Activated CD8-positive, alpha-beta T cell treated with anti-CD3 and anti-CD28 coated beads for 36 hours (primary cell): ENCODE results near the gene ICAM2. TPM values are rescaled to one million over a fixed set of nuclear protein-coding genes. Genes with fewer than 3 reads are reported as not detected.
A peak's percentile ranks its signal among the peaks of the same experiment; 100 is the strongest.

ENCODE experiments used
- ATAC-seq: fragments of 200-7000 bp; cut with Tn5 transposase; one replicate; pipeline ENCODE4 v1.10.0; 2021; ENCODE audit warnings: mild to moderate bottlenecking, moderate library complexity
- CTCF ChIA-PET: fragments of 350-600 bp; sonication (Branson Sonifier 250); formaldehyde crosslinking; loops from one replicate; lab custom pipeline; 2021; ENCODE audit warnings: antibody characterized with exemption; lab: Charles Lee
- POLR2A ChIA-PET: fragments of 350-600 bp; sonication (Branson Sonifier 250); formaldehyde crosslinking; loops from one replicate; lab custom pipeline; 2021; ENCODE audit warnings: antibody characterized with exemption; lab: Charles Lee
- DNase-seq: peaks from one replicate; pipeline ENCODE4 v3.0.0-alpha.2; 2020
- H3K27ac Mint-ChIP-seq: one replicate; pipeline ENCODE4 v1.8.0; 2021; ENCODE audit warnings: mild to moderate bottlenecking, mixed read lengths
- H3K27me3 Mint-ChIP-seq: one replicate; pipeline ENCODE4 v1.8.0; 2021; ENCODE audit warnings: mixed read lengths
- H3K36me3 Mint-ChIP-seq: one replicate; pipeline ENCODE4 v1.8.0; 2021; ENCODE audit warnings: low read depth, mixed read lengths
- H3K4me1 Mint-ChIP-seq: one replicate; pipeline ENCODE4 v1.8.0; 2021; ENCODE audit warnings: low read depth, mixed read lengths
- H3K4me3 Mint-ChIP-seq: one replicate; pipeline ENCODE4 v1.8.0; 2021; ENCODE audit warnings: mild to moderate bottlenecking, moderate library complexity, mixed read lengths
- H3K9me3 Mint-ChIP-seq: one replicate; pipeline ENCODE4 v1.8.0; 2021; ENCODE audit warnings: mixed read lengths
- intact Hi-C: fragments of 100-400 bp; cut with micrococcal nuclease; formaldehyde crosslinking; loops from one replicate; pipeline ENCODE4 v1.10.0; 2022
- total RNA-seq, 2 experiments: library from RNA; stranded (reverse); gene quantifications; one replicate each; pipeline ENCODE4 v1.2.3, GENCODE V29; 2021
- TF ChIP-seq, protein P1 (sequence below): fragments of 200-600 bp; IDR thresholded peaks from one replicate; pipeline ENCODE4 v1.8.0; 2022; ENCODE audit warnings: antibody characterized with exemption, mild to moderate bottlenecking

Gene ICAM2
- total RNA-seq, 2 experiments from 2014 or later, result 53.3 to 53.7 TPM

- DNase-seq, result peak; percentile 14
- Mint-ChIP-seq H3K36me3 (peaks cover 36% of the 10 kb centered on the region), H3K4me3 (no peak overlapping the region), H3K27ac (peak overlapping the region; percentile 46), H3K4me1 (peaks cover 51% of the 10 kb centered on the region), H3K27me3 (no peaks in the 10 kb centered on the region), H3K9me3 (no peaks in the 10 kb centered on the region)
- intact Hi-C loops, result no loop called here
- ChIA-PET CTCF (interaction anchor here (1.5 kb wide), 1 partner anchor 75 kb away, joined by 7 read pairs; no protein-coding TSS in a partner anchor), POLR2A (no interaction called here)
- TF ChIP-seq, protein P1, sequence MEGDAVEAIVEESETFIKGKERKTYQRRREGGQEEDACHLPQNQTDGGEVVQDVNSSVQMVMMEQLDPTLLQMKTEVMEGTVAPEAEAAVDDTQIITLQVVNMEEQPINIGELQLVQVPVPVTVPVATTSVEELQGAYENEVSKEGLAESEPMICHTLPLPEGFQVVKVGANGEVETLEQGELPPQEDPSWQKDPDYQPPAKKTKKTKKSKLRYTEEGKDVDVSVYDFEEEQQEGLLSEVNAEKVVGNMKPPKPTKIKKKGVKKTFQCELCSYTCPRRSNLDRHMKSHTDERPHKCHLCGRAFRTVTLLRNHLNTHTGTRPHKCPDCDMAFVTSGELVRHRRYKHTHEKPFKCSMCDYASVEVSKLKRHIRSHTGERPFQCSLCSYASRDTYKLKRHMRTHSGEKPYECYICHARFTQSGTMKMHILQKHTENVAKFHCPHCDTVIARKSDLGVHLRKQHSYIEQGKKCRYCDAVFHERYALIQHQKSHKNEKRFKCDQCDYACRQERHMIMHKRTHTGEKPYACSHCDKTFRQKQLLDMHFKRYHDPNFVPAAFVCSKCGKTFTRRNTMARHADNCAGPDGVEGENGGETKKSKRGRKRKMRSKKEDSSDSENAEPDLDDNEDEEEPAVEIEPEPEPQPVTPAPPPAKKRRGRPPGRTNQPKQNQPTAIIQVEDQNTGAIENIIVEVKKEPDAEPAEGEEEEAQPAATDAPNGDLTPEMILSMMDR, result no peak
- no peak for ATAC-seq
Measured at GRCh38 chr17:64058621-64059020, 38.2 kb upstream of the ICAM2 start.

DNA sequence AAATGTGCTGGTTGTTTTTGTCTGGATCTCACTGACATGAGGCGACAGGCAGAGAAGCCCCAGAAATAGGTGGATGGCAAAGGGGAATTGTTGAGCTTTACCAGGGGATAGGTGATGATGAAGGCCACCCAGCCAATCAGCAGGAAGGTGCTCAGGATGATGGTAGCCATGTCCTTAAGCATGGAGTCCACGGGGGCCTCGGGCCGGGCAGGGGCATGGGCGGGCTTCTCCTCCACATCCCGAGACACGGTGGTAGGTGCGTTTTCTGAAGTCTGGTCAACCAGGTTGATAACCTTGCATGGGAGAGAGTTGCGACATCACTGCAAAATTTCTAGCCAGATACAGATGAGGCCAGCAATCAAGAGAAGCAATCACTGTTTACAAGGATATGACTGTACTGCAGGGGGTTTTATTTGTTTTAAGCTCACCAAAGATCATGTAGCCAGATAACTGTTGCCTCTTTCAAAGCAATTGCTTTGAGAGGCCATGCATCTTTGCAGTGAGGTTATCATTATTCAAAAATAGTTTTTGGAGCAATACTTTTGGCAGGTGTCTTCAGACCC lies 37.3 kb upstream of the ICAM2 start:
- Mint-ChIP-seq H3K4me1 (peaks cover 44% of the 10 kb centered on the region), H3K9me3 (no peaks in the 10 kb centered on the region), H3K27me3 (no peaks in the 10 kb centered on the region), H3K27ac (peak overlapping the region; percentile 71), H3K36me3 (peaks cover 39% of the 10 kb centered on the region), H3K4me3 (no peak overlapping the region)
- intact Hi-C loops, result no loop called here
- ChIA-PET POLR2A (no interaction called here), CTCF (interaction anchor here (1.1 to 1.5 kb wide), 3 partner anchors 9 to 76 kb away, joined by 3 to 7 read pairs (median 4); no protein-coding TSS in a partner anchor)
- TF ChIP-seq, protein P1, result no peak
- DNase-seq (no peak), ATAC-seq (no peak)

DNA sequence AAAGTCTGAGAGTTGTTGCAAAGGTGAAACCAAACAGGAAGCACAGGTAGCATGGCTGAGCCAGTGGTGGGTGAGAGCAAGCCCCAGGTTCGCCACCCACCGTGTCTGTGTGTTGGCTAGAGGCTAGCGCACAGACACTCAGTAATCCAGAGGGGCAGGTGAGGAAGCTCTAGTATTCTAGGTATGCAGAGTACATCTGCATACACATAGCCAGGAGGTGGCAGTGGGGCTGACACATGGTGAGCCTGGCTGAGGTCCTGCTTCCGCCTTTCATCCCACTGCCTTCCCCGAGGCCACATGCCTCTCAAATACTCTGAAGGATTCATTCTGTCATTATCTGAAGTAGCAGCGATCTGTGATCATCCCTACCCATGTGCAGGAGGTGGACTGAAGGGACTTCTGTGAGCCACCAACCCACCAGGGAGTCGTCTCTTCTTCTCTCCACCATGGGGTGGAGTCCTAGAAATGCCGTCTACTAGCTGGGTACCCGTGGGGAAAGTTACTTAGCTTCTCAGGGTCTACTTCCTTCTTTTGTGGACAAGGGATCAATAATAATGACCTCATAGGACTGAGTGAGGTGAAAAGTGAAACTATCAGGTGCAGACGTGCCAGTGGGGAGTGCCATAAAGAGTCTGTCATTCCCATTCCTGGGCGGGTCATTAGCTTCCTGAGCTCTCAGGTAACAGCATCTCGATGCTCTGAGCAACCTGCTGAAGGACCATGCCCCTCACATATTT lies 36.0 kb upstream of the ICAM2 start:
- ATAC-seq (peak; percentile 32), DNase-seq (no peak)
- H3K36me3 Mint-ChIP-seq, result peaks cover 40% of the 10 kb centered on the region
- no peak overlapping the region for H3K4me3 Mint-ChIP-seq
- TF ChIP-seq, protein P1, result no peak
- POLR2A ChIA-PET, result interaction anchor here (1.0 to 1.8 kb wide), 3 partner anchors 8 to 73 kb away, joined by 3 to 6 read pairs (median 4); partner anchors contain the start of gene ERN1
- CTCF ChIA-PET, result interaction anchor here (0.7 to 5.4 kb wide), 8 partner anchors 9 to 144 kb away, joined by 3 to 35 read pairs (median 4); no protein-coding TSS in a partner anchor
- intact Hi-C loops, result no loop called here
- peaks cover 38% of the 10 kb centered on the region for H3K4me1 Mint-ChIP-seq
- H3K27ac Mint-ChIP-seq, result peak overlapping the region; percentile 71
- H3K27me3 Mint-ChIP-seq, result no peaks in the 10 kb centered on the region
- no peaks in the 10 kb centered on the region for H3K9me3 Mint-ChIP-seq

DNA sequence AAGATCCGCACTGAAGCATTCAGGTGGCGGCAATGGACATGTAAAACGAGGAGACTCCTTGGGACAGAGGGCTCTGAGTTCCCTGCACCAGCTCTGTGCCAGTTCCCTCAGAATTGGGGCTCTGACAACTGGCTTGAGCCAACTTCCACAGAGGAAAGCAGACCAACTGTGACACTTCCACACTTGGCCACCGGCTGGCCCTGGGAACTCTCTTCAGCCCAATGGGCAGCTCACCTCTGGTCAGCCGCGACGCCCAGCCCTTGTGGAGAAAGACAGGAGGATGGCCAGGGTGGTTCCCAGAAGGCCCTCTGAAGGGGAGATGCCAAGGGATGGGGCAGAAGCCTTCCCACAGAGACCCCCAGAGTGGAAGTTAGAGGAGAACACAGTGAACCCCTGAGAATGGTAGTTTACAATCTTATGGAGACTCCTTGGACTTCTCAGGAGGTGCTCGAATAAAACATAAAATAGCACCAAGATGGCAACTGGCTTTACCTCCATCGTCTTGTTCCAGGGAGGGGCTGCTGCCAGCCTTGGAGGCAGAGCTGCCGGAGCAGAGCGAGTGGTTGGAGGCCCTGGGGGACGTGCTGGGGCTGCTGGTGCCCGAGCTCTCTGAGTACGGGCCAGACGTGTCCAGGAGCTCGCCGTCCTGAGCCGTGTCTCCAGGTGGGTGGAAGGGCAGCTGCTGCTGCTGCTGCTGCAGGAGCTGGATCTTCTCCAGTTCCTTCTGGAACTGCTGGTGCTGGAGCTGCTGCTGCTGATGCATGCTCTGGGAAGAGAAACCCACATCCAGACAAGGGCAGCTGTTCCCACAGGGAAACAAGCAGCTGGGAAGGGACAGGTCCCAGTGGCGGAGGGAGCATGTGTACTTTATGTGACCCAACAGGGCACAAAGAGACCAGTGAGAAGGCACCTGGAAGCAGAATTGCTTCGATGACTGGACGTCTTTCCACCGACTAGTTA lies 35.0 kb upstream of the ICAM2 start:
- intact Hi-C loops, result no loop called here
- Mint-ChIP-seq H3K4me3 (no peak overlapping the region), H3K27me3 (no peaks in the 10 kb centered on the region), H3K36me3 (peaks cover 42% of the 10 kb centered on the region), H3K9me3 (no peaks in the 10 kb centered on the region), H3K4me1 (peaks cover 39% of the 10 kb centered on the region), H3K27ac (peak overlapping the region; percentile 71)
- no peak for ATAC-seq
- TF ChIP-seq, protein P1, result no peak
- CTCF ChIA-PET, result interaction anchor here (1.0 to 5.4 kb wide), 5 partner anchors 8 to 144 kb away, joined by 3 to 35 read pairs (median 10); no protein-coding TSS in a partner anchor
- POLR2A ChIA-PET, result interaction anchor here (0.9 to 1.8 kb wide), 3 partner anchors 10 to 74 kb away, joined by 3 to 6 read pairs (median 4); partner anchors contain the start of gene ERN1
- DNase-seq, result no peak
